ENCODE measurements around the gene CARD14.
A peak's percentile ranks its signal among the peaks of the same experiment; 100 is the strongest.

Gene CARD14

DNA sequence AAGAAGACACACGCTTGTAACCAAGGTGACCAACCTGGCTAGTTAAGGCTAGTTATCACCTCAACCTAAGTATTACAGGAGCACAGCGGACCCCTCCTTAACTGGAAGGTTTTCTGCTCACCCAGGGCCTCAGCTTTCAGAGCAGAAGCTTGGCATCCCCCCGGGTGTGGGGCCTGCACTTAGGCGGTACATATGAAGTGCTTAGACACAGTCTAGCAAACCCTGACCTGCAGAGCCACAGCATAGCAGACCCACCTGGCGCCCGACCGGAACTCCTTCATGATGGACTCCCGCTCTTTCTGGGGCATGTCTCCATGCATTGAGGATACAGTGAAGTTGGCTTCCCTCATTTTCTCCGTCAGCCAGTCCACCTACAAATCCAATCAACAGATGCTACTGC lies 32.7 kb upstream of the CARD14 start:
- POLR2A ChIA-PET (ENCODE audit: low non-redundant PET) = no interaction called here
- H3K27ac ChIP-seq = no peak overlapping the region
- no peak for TF ChIP-seq CTCF (conservative IDR thresholded peaks at IDR 0.05; ENCODE audit: low read depth)
- DNase-seq (ENCODE audit: low spot score) = no peak
- CTCF ChIA-PET = interaction anchor here (0.6 kb wide), 1 partner anchor 11 kb away, joined by 3 read pairs; no protein-coding TSS in a partner anchor

DNA sequence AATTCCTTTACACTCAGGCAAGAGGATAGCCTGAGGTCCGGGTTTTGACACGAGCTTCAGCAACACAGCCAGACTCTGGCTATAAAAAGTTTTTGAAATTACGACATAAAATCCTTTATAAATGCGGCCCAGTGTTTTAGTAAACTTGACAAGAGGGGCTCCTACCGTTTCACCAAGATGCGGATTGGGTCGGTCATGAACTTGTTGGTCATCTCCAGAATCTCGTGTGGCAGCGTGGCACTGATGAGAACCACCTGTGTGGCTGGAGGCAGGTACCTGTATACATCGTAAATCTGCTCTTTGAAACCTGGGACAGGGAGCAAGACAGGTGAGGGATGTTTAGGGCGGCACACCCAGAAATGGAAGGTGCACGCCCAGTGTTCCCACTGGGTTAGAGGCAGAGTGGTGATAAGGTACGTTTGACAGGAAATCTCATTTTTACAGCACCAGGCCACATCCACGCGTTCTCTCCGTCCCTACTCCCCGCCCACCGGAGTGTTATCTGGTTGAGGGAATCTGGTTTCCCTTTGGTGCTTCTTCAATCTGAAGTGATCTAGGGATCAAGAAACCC lies 30.9 kb upstream of the CARD14 start:
- ChIA-PET CTCF (no interaction called here), POLR2A (ENCODE audit: low non-redundant PET) (no interaction called here)
- no peak for TF ChIP-seq CTCF (conservative IDR thresholded peaks at IDR 0.05; ENCODE audit: low read depth)
- DNase-seq (ENCODE audit: low spot score) = no peak
- no peak overlapping the region for H3K27ac ChIP-seq

GRCh38 chr17:80141463-80142165 lies 28.2 kb upstream of the CARD14 start:
- H3K27ac ChIP-seq = no peak overlapping the region
- POLR2A ChIA-PET (ENCODE audit: low non-redundant PET) = no interaction called here
- CTCF ChIA-PET = no interaction called here
- no peak for TF ChIP-seq CTCF (conservative IDR thresholded peaks at IDR 0.05; ENCODE audit: low read depth)
- DNase-seq (ENCODE audit: low spot score) = no peak

GRCh38 chr17:80142929-80143328 lies 26.9 kb upstream of the CARD14 start:
- CTCF ChIA-PET = interaction anchor here (0.8 kb wide), 1 partner anchor 60 kb away, joined by 4 read pairs; no protein-coding TSS in a partner anchor
- H3K27ac ChIP-seq = no peak overlapping the region
- POLR2A ChIA-PET (ENCODE audit: low non-redundant PET) = no interaction called here
- TF ChIP-seq CTCF (conservative IDR thresholded peaks at IDR 0.05; ENCODE audit: low read depth) = no peak
- DNase-seq (ENCODE audit: low spot score) = no peak

DNA sequence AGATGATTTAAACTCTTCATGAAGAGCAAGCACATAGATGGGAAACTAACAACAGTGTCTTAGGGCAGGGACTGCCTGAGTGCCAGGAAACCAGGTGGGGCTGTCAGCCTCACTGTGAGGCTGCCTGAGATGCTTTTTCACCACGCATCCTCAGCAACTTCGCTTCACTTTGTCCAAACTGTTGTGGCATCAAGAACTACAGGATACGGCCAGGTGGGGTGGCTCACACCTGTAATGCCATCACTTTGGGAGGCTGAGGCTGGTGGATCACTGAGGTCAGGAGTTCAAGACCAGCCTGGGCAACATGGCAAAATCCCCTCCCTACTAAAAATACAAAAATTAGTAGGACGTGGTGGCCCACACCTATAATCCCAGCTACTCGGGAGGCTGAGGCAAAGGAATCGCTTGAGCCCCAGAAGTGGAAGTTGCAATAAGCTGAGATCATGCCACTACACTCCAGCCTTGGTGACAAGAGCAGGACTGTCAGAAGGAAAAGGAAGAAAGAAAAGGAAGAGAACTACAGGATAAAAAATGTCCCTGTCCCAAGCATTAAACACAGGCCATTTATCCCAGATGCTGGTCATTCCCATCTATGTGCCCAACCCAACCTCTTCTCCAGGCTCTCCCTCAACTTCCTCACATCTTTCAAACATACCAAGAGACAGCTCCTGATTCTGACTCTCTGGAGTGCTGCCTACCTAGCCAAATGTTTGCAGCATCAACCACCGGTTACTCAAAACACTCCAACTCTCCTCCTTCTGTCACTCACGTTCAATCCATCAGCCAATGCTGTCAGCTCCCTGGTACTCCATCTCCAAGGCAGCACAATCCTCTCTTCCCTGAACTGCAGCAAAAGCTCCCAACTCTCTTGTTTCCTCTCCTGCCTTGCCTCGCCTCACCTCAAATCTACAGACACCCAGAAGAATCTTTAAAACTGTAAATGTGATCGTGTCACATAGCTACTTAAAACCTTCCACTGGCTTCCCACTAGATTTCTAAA lies 24.5 kb upstream of the CARD14 start:
- CTCF ChIA-PET = interaction anchor here (0.7 to 1.2 kb wide), 4 partner anchors 12 to 128 kb away, joined by 3 to 5 read pairs (median 3); partner anchors contain the start of gene GAA
- TF ChIP-seq CTCF (conservative IDR thresholded peaks at IDR 0.05; ENCODE audit: low read depth) = no peak
- no peak for DNase-seq (ENCODE audit: low spot score)
- POLR2A ChIA-PET (ENCODE audit: low non-redundant PET) = interaction anchor here (0.6 kb wide), 1 partner anchor 62 kb away, joined by 5 read pairs; no protein-coding TSS in a partner anchor
- H3K27ac ChIP-seq = peak overlapping the region; percentile 85

Data from RWPE1 (cell line).